ENCODE measurements around the gene MBLAC2.

GRCh38 chr5:90475436-90475980 is 937 bp upstream of the MBLAC2 start:
- TF ChIP-seq CTCF (IDR thresholded peaks at IDR 0.05) (no peak), POLR2A (IDR thresholded peaks at IDR 0.05) (no peak)

Data from esophagus squamous epithelium (tissue), 4 donors.